HG03354 (cell line): ENCODE results near the gene DNAH6.

ENCODE experiments used
- ATAC-seq: cut with Tn5 transposase; IDR thresholded peaks from one replicate; pipeline ENCODE4 v1.9.1; 2021; ENCODE audit warnings: mild to moderate bottlenecking; ENCODE audit not compliant: unreplicated experiment, poor library complexity, severe bottlenecking

Gene DNAH6

GRCh38 chr2:84619794-84620371 lies 103.6 kb downstream of the DNAH6 start:
- ATAC-seq: no peak

- ATAC-seq: no peak
Measured at GRCh38 chr2:84628486-84628885, 112.2 kb downstream of the DNAH6 start.

GRCh38 chr2:84629550-84629949 lies 113.3 kb downstream of the DNAH6 start:
- ATAC-seq: no peak

- ATAC-seq: peak; percentile 51
Measured at GRCh38 chr2:84631047-84631446, 114.7 kb downstream of the DNAH6 start.

- no peak for ATAC-seq
Measured at GRCh38 chr2:84631985-84632384, 115.7 kb downstream of the DNAH6 start.

- ATAC-seq: no peak
Measured at GRCh38 chr2:84636080-84636971, 120.0 kb downstream of the DNAH6 start.

- no peak for ATAC-seq
Measured at GRCh38 chr2:84639751-84640150, 123.5 kb downstream of the DNAH6 start.

GRCh38 chr2:84640411-84640810 lies 124.1 kb downstream of the DNAH6 start:
- ATAC-seq: no peak

GRCh38 chr2:84641021-84641420 lies 124.7 kb downstream of the DNAH6 start:
- ATAC-seq: no peak

GRCh38 chr2:84643991-84644390 lies 127.7 kb downstream of the DNAH6 start:
- ATAC-seq: no peak

GRCh38 chr2:84646514-84646913 lies 130.2 kb downstream of the DNAH6 start:
- ATAC-seq: no peak

GRCh38 chr2:84647267-84647666 lies 131.0 kb downstream of the DNAH6 start:
- no peak for ATAC-seq

- no peak for ATAC-seq
Measured at GRCh38 chr2:84649058-84649457, 132.8 kb downstream of the DNAH6 start.

GRCh38 chr2:84649487-84650142 lies 133.3 kb downstream of the DNAH6 start:
- ATAC-seq: no peak

GRCh38 chr2:84652431-84652830 lies 136.1 kb downstream of the DNAH6 start:
- no peak for ATAC-seq

- ATAC-seq: no peak
Measured at GRCh38 chr2:84653302-84653701, 137.0 kb downstream of the DNAH6 start.

- ATAC-seq: no peak
Measured at GRCh38 chr2:84654414-84654813, 138.1 kb downstream of the DNAH6 start.

GRCh38 chr2:84669122-84669521 lies 152.8 kb downstream of the DNAH6 start:
- no peak for ATAC-seq

- no peak for ATAC-seq
Measured at GRCh38 chr2:84674099-84674498, 157.8 kb downstream of the DNAH6 start.

- ATAC-seq: no peak
Measured at GRCh38 chr2:84674586-84674985, 158.3 kb downstream of the DNAH6 start.

GRCh38 chr2:84676295-84676694 lies 160.0 kb downstream of the DNAH6 start:
- ATAC-seq: no peak
